Neural cell (in vitro differentiated cells): ENCODE results near the gene HDHD3. TPM values are rescaled to one million over a fixed set of nuclear protein-coding genes. Genes with fewer than 3 reads are reported as not detected.

Experiments
- H2AFZ ChIP-seq: fragments of 200-600, 300-800 bp; sonication (generic), shearing (Covaris generic); 2 replicates; pipeline ENCODE4 v1.6.0; 2014; ENCODE audit warnings: low read depth, mild to moderate bottlenecking, antibody characterized with exemption, low read length, moderate library complexity
- H3F3A ChIP-seq: fragments of 200-600 bp; shearing (Covaris generic); 2 replicates; pipeline ENCODE4 v1.6.1; 2016; ENCODE audit warnings: mild to moderate bottlenecking, moderate library complexity, mixed read lengths, antibody characterized with exemption, low read length; ENCODE audit not compliant: insufficient read depth, poor library complexity, severe bottlenecking
- H3K27ac ChIP-seq: fragments of 200-600, 300-800 bp; sonication (generic), shearing (Covaris generic); 2 replicates; pipeline ENCODE4 v1.5.1; 2014; ENCODE audit warnings: mild to moderate bottlenecking, low read length, moderate library complexity
- H3K27me3 ChIP-seq: fragments of 300-800, 200-600 bp; sonication (generic), shearing (Covaris generic); 2 replicates; pipeline ENCODE4 v1.6.0; 2014; ENCODE audit warnings: mild to moderate bottlenecking, low read depth, low read length, moderate library complexity; ENCODE audit not compliant: insufficient read depth
- H3K36me3 ChIP-seq: fragments of 300-800, 200-600 bp; sonication (generic), shearing (Covaris generic); 2 replicates; pipeline ENCODE4 v1.5.1; 2014; ENCODE audit warnings: mild to moderate bottlenecking, antibody characterized with exemption, low read length, moderate library complexity; ENCODE audit not compliant: insufficient read depth
- H3K4me2 ChIP-seq: fragments of 300-800, 200-600 bp; sonication (generic), shearing (Covaris generic); 2 replicates; pipeline ENCODE4 v1.6.0; 2014; ENCODE audit warnings: mild to moderate bottlenecking, low read length
- H3K4me3 ChIP-seq: fragments of 300-800, 200-600 bp; sonication (generic), shearing (Covaris generic); 2 replicates; pipeline ENCODE4 v1.5.1; 2014; ENCODE audit warnings: mild to moderate bottlenecking, low read length, moderate library complexity
- H3K79me2 ChIP-seq: fragments of 200-600 bp; shearing (Covaris generic); replicated peaks from 2 replicates; pipeline ENCODE4 v1.6.0; 2014; ENCODE audit warnings: mild to moderate bottlenecking, low read length, moderate library complexity; ENCODE audit not compliant: insufficient read depth
- H3K9ac ChIP-seq: fragments of 300-800, 200-600 bp; sonication (generic), shearing (Covaris generic); 2 replicates; pipeline ENCODE4 v1.6.1; 2016; ENCODE audit warnings: mild to moderate bottlenecking, low read length, mixed read lengths
- H3K9me2 ChIP-seq: fragments of 200-600 bp; shearing (Covaris generic); 2 replicates; pipeline ENCODE4 v1.6.1; 2016; ENCODE audit warnings: mild to moderate bottlenecking, low read length, mixed read lengths; ENCODE audit not compliant: insufficient read depth
- H3K9me3 ChIP-seq: fragments of 200-600, 300-800 bp; sonication (generic), shearing (Covaris generic); 2 replicates; pipeline ENCODE4 v1.6.1; 2016; ENCODE audit warnings: mild to moderate bottlenecking, mixed run types, low read length, moderate library complexity, mixed read lengths
- H4K20me1 ChIP-seq: fragments of 200-600 bp; shearing (Covaris generic); 2 replicates; pipeline ENCODE4 v1.6.1; 2016; ENCODE audit warnings: mild to moderate bottlenecking, mixed run types; ENCODE audit not compliant: insufficient read depth
- EP300 ChIP-seq: fragments of 450-650 bp; conservative IDR thresholded peaks from 2 replicates; pipeline ENCODE4 v1.6.1; 2014; ENCODE audit warnings: antibody characterized with exemption, mild to moderate bottlenecking, moderate library complexity; ENCODE audit not compliant: poor library complexity, severe bottlenecking
- EZH2 ChIP-seq: fragments of 200-600, 300-800 bp; shearing (Covaris generic), sonication (generic); IDR thresholded peaks from 2 replicates; pipeline ENCODE4 v1.6.1; 2014; ENCODE audit warnings: antibody characterized with exemption, low read length, borderline replicate concordance, mild to moderate bottlenecking; ENCODE audit not compliant: insufficient read depth, poor library complexity, severe bottlenecking
- MXI1 ChIP-seq: fragments of 450-650 bp; conservative IDR thresholded peaks from 2 replicates; pipeline ENCODE4 v1.6.1; 2014; ENCODE audit warnings: antibody characterized with exemption, mild to moderate bottlenecking; ENCODE audit not compliant: poor library complexity, severe bottlenecking
- POLR2AphosphoS5 ChIP-seq: IDR thresholded peaks from 2 replicates; pipeline ENCODE4 v1.6.1; 2012
- RAD21 ChIP-seq: fragments of 450-650 bp; conservative IDR thresholded peaks from 2 replicates; pipeline ENCODE4 v1.6.1; 2014; ENCODE audit warnings: antibody characterized with exemption, mild to moderate bottlenecking, moderate library complexity
- SMC3 ChIP-seq: fragments of 450-650 bp; conservative IDR thresholded peaks from 2 replicates; pipeline ENCODE4 v1.6.1; 2014; ENCODE audit warnings: antibody characterized with exemption, mild to moderate bottlenecking, moderate library complexity; ENCODE audit not compliant: poor library complexity
- TAF1 ChIP-seq: IDR thresholded peaks from 2 replicates; pipeline ENCODE4 v1.6.1; 2012; ENCODE audit warnings: low read depth
- polyA plus RNA-seq: library from polyadenylated mRNA; depleted of rRNA; stranded (reverse); fragments of >200 nt; gene quantifications from 2 replicates; pipeline ENCODE4 v1.2.3, GENCODE V29; 2014
- TF ChIP-seq, protein P1 (sequence below): fragments of 450-650 bp; IDR thresholded peaks from 2 replicates; pipeline ENCODE4 v1.5.1; 2014; ENCODE audit warnings: antibody characterized with exemption, mild to moderate bottlenecking, moderate library complexity; ENCODE audit not compliant: poor library complexity, severe bottlenecking
- TF ChIP-seq, protein P2 (sequence below): IDR thresholded peaks from 2 replicates; pipeline ENCODE4 v1.6.1; 2012; ENCODE audit warnings: borderline replicate concordance

The HDHD3 gene
- polyA plus RNA-seq, 1 donor from 2014 or later: 31.2 TPM

DNA sequence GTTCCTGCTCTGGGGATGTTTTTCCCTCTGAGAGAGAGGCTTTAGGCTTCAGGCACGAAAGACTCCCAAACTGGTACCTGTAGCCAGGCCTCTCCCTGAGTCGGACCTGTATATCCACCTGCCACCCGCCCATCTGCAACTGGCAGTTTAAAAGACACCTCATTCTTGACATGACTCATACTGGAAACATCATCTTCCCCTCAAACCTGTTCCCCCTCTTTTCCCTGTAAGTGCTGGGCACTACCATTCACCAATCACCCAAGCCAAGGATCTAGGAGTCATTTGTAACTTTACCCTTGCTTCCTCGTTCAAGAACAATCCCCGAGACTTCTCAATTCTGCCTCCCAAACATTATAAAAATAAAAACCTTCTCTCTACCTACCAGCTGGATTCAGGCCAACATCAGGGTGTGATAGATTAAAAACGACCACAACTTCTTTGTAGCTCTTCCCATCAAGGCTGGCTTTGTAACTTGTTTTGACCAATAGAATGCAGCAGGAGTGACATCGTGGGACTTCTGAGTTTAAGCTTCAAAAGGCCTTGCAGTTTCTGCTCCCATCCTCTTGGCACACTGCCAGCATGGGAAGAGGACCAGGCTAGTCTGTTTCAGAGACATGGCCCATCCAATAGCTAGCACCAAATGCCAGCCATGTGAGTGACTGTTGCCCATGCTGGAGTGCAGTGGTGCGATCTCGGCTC is 34.9 kb downstream of the HDHD3 start:
- no peak overlapping the region for H2AFZ ChIP-seq
- no peaks in the 10 kb centered on the region for H3K36me3 ChIP-seq
- TF ChIP-seq RAD21 (no peak), SMC3 (no peak), EZH2 (no peak), POLR2AphosphoS5 (no peak), EP300 (no peak), TAF1 (no peak), MXI1 (no peak)
- TF ChIP-seq, protein P1, sequence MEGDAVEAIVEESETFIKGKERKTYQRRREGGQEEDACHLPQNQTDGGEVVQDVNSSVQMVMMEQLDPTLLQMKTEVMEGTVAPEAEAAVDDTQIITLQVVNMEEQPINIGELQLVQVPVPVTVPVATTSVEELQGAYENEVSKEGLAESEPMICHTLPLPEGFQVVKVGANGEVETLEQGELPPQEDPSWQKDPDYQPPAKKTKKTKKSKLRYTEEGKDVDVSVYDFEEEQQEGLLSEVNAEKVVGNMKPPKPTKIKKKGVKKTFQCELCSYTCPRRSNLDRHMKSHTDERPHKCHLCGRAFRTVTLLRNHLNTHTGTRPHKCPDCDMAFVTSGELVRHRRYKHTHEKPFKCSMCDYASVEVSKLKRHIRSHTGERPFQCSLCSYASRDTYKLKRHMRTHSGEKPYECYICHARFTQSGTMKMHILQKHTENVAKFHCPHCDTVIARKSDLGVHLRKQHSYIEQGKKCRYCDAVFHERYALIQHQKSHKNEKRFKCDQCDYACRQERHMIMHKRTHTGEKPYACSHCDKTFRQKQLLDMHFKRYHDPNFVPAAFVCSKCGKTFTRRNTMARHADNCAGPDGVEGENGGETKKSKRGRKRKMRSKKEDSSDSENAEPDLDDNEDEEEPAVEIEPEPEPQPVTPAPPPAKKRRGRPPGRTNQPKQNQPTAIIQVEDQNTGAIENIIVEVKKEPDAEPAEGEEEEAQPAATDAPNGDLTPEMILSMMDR: no peak
- TF ChIP-seq, protein P2, sequence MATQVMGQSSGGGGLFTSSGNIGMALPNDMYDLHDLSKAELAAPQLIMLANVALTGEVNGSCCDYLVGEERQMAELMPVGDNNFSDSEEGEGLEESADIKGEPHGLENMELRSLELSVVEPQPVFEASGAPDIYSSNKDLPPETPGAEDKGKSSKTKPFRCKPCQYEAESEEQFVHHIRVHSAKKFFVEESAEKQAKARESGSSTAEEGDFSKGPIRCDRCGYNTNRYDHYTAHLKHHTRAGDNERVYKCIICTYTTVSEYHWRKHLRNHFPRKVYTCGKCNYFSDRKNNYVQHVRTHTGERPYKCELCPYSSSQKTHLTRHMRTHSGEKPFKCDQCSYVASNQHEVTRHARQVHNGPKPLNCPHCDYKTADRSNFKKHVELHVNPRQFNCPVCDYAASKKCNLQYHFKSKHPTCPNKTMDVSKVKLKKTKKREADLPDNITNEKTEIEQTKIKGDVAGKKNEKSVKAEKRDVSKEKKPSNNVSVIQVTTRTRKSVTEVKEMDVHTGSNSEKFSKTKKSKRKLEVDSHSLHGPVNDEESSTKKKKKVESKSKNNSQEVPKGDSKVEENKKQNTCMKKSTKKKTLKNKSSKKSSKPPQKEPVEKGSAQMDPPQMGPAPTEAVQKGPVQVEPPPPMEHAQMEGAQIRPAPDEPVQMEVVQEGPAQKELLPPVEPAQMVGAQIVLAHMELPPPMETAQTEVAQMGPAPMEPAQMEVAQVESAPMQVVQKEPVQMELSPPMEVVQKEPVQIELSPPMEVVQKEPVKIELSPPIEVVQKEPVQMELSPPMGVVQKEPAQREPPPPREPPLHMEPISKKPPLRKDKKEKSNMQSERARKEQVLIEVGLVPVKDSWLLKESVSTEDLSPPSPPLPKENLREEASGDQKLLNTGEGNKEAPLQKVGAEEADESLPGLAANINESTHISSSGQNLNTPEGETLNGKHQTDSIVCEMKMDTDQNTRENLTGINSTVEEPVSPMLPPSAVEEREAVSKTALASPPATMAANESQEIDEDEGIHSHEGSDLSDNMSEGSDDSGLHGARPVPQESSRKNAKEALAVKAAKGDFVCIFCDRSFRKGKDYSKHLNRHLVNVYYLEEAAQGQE: no peak
- H3K4me2 ChIP-seq: no peak overlapping the region
- no peak overlapping the region for H3K4me3 ChIP-seq
- no peaks in the 10 kb centered on the region for H3K79me2 ChIP-seq
- H3F3A ChIP-seq: no peaks in the 10 kb centered on the region
- H3K9me2 ChIP-seq: no peaks in the 10 kb centered on the region
- H3K9me3 ChIP-seq: no peaks in the 10 kb centered on the region
- no peak overlapping the region for H3K9ac ChIP-seq
- H4K20me1 ChIP-seq: no peaks in the 10 kb centered on the region
- no peak overlapping the region for H3K27ac ChIP-seq
- H3K27me3 ChIP-seq: no peaks in the 10 kb centered on the region

DNA sequence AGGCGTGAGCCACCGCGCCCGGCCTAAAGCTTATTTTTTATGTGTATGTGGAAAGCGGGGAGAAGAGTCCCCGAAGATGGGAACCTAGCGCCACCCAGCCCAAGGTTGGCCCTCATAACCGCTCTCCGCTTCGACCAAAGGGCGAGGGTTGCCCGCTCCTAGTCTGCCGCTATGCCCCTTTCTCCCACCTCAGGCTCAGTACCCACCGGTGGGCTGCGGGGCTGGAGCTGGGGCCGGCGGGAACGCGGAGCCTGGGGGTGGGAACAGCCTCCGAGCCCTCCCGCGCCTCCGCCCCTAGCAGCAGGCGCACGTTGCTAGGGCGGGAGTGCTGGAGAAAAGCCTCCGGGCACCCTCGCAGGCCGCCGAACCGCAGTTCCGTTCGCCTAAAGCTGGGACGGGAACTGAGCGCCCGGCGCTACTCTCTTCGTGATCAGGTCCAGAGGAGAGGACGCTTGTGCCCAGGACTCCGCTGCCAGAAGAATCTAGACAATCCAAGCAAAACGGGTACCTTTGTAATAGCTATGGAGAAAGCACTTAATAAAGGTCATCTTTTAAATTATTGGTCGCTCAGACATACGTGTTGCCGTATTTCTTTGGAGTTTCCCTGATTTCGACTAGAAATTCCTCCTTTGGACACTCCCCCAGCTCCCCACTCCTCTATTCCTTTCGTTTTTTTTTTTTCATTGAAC is 36.6 kb downstream of the HDHD3 start, which contains the start of gene WDR31:
TSS of gene WDR31 (minus strand) at position 265 of the 689 bp plus-strand sequence. CDS start 8,253 bp downstream, outside the sequence.
- TF ChIP-seq, protein P1: no peak
- peak; percentile 37 for TF ChIP-seq EP300
- peak; percentile 50 for TF ChIP-seq SMC3
- peak; percentile 90 for TF ChIP-seq POLR2AphosphoS5
- TF ChIP-seq EZH2: no peak
- peak; percentile 78 for TF ChIP-seq TAF1
- peak; percentile 76 for TF ChIP-seq MXI1
- TF ChIP-seq, protein P2: peak; percentile 58
- peak; percentile 40 for TF ChIP-seq RAD21
- Histone ChIP-seq H2AFZ (peak within 1 kb of the TSS; percentile 98), H3K9me3 (no peaks in the 10 kb centered on the region), H3K9ac (peak within 1 kb of the TSS; percentile 81), H3K4me3 (peak within 1 kb of the TSS; percentile 80), H3K27ac (peak within 1 kb of the TSS; percentile 73), H4K20me1 (no peaks in the 10 kb centered on the region), H3K36me3 (no peaks in the 10 kb centered on the region), H3K9me2 (no peaks in the 10 kb centered on the region), H3K79me2 (no peaks in the 10 kb centered on the region), H3K4me2 (peak within 1 kb of the TSS; percentile 77), H3F3A (no peaks in the 10 kb centered on the region), H3K27me3 (no peaks in the 10 kb centered on the region)
